ENCODE results near the gene AKAP6. TPM values are rescaled to one million over a fixed set of nuclear protein-coding genes. Genes with fewer than 3 reads are reported as not detected.

The AKAP6 gene
- total and polyA plus RNA-seq, 2 experiments from 2014 or later = 0.38 to 0.42 TPM

DNA sequence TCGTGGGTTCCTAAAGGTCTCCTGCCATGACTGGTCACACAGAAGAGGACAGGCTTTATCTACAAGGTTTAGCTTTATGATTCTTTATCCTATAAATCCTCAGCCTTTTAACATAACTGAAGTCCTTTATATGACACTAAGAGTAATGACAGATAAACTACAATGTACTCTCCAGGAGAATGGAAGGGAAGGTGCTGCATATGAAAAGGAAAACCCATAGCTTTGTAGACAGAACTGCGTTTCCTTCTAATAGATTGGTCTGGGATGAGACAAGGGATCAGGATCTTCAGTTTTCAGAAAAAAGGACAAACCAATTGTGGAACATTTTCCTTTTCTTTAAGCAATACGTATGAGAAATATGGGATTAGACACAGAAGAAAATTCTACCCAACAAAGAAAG is 408.5 kb downstream of the AKAP6 start (continued):
- TF ChIP-seq, protein P1, sequence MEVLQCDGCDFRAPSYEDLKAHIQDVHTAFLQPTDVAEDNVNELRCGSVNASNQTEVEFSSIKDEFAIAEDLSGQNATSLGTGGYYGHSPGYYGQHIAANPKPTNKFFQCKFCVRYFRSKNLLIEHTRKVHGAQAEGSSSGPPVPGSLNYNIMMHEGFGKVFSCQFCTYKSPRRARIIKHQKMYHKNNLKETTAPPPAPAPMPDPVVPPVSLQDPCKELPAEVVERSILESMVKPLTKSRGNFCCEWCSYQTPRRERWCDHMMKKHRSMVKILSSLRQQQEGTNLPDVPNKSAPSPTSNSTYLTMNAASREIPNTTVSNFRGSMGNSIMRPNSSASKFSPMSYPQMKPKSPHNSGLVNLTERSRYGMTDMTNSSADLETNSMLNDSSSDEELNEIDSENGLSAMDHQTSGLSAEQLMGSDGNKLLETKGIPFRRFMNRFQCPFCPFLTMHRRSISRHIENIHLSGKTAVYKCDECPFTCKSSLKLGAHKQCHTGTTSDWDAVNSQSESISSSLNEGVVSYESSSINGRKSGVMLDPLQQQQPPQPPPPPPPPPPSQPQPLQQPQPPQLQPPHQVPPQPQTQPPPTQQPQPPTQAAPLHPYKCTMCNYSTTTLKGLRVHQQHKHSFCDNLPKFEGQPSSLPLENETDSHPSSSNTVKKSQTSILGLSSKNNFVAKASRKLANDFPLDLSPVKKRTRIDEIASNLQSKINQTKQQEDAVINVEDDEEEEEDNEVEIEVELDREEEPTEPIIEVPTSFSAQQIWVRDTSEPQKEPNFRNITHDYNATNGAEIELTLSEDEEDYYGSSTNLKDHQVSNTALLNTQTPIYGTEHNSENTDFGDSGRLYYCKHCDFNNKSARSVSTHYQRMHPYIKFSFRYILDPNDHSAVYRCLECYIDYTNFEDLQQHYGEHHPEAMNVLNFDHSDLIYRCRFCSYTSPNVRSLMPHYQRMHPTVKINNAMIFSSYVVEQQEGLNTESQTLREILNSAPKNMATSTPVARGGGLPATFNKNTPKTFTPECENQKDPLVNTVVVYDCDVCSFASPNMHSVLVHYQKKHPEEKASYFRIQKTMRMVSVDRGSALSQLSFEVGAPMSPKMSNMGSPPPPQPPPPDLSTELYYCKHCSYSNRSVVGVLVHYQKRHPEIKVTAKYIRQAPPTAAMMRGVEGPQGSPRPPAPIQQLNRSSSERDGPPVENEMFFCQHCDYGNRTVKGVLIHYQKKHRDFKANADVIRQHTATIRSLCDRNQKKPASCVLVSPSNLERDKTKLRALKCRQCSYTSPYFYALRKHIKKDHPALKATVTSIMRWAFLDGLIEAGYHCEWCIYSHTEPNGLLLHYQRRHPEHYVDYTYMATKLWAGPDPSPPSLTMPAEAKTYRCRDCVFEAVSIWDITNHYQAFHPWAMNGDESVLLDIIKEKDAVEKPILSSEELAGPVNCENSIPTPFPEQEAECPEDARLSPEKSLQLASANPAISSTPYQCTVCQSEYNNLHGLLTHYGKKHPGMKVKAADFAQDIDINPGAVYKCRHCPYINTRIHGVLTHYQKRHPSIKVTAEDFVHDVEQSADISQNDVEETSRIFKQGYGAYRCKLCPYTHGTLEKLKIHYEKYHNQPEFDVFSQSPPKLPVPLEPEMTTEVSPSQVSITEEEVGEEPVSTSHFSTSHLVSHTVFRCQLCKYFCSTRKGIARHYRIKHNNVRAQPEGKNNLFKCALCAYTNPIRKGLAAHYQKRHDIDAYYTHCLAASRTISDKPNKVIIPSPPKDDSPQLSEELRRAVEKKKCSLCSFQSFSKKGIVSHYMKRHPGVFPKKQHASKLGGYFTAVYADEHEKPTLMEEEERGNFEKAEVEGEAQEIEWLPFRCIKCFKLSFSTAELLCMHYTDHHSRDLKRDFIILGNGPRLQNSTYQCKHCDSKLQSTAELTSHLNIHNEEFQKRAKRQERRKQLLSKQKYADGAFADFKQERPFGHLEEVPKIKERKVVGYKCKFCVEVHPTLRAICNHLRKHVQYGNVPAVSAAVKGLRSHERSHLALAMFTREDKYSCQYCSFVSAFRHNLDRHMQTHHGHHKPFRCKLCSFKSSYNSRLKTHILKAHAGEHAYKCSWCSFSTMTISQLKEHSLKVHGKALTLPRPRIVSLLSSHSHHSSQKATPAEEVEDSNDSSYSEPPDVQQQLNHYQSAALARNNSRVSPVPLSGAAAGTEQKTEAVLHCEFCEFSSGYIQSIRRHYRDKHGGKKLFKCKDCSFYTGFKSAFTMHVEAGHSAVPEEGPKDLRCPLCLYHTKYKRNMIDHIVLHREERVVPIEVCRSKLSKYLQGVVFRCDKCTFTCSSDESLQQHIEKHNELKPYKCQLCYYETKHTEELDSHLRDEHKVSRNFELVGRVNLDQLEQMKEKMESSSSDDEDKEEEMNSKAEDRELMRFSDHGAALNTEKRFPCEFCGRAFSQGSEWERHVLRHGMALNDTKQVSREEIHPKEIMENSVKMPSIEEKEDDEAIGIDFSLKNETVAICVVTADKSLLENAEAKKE (CRISPR knock-in tag; IDR thresholded peaks at IDR 0.05) = no peak

DNA sequence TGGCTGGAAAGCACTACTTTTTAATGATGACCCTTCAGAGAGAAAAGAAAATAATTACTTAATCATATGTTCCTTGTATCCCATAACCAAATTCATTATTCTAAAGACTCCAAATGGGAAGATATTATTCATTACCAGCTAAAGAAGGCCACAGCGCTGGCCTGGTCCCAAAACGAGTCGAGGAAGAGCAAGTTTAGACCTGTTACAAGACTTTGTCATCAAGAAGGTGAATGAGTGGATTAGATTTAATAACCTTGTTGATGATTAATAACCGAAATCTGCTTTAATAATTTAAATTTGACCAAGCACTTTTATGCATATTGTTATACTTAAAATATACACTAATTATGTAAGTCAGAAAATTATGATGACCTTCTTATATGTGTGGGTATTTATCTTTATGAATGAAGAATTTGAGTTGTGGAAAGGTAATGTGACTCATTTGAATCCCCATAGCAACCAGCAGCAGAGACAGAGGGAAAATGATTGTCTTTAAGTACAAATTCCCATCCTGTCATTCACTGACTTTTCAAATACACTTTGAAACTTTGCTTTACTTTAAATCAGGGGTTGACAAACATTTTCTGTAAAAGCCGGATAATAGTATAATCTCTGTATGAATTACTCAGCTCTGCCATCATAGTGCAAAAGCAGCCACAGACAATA is 409.2 kb downstream of the AKAP6 start:
- Histone ChIP-seq H3K27ac (ENCODE audit: low read depth) (no peak overlapping the region), H3K4me1 (ENCODE audit: insufficient read depth) (no peaks in the 10 kb centered on the region)
- no peak for DNase-seq (ENCODE audit: low spot score)
- TF ChIP-seq EZH2phosphoT487 (IDR thresholded peaks at IDR 0.05; ENCODE audit: unreplicated experiment) (no peak), ZNF114 (CRISPR knock-in tag; IDR thresholded peaks at IDR 0.05) (no peak), NANOG (IDR thresholded peaks at IDR 0.05; ENCODE audit: borderline replicate concordance) (no peak), ZNF331 (CRISPR knock-in tag; IDR thresholded peaks at IDR 0.05; ENCODE audit: low read depth) (no peak), EZH2 (IDR thresholded peaks at IDR 0.05; ENCODE audit: low read depth, unreplicated experiment) (no peak), STAT1 (IDR thresholded peaks at IDR 0.05; ENCODE audit: unreplicated experiment) (no peak), POLR2AphosphoS5 (IDR thresholded peaks at IDR 0.05; ENCODE audit: low read depth) (no peak)
- TF ChIP-seq, protein P2, sequence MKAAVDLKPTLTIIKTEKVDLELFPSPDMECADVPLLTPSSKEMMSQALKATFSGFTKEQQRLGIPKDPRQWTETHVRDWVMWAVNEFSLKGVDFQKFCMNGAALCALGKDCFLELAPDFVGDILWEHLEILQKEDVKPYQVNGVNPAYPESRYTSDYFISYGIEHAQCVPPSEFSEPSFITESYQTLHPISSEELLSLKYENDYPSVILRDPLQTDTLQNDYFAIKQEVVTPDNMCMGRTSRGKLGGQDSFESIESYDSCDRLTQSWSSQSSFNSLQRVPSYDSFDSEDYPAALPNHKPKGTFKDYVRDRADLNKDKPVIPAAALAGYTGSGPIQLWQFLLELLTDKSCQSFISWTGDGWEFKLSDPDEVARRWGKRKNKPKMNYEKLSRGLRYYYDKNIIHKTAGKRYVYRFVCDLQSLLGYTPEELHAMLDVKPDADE (IDR thresholded peaks at IDR 0.05) = no peak
- TF ChIP-seq, protein P3, sequence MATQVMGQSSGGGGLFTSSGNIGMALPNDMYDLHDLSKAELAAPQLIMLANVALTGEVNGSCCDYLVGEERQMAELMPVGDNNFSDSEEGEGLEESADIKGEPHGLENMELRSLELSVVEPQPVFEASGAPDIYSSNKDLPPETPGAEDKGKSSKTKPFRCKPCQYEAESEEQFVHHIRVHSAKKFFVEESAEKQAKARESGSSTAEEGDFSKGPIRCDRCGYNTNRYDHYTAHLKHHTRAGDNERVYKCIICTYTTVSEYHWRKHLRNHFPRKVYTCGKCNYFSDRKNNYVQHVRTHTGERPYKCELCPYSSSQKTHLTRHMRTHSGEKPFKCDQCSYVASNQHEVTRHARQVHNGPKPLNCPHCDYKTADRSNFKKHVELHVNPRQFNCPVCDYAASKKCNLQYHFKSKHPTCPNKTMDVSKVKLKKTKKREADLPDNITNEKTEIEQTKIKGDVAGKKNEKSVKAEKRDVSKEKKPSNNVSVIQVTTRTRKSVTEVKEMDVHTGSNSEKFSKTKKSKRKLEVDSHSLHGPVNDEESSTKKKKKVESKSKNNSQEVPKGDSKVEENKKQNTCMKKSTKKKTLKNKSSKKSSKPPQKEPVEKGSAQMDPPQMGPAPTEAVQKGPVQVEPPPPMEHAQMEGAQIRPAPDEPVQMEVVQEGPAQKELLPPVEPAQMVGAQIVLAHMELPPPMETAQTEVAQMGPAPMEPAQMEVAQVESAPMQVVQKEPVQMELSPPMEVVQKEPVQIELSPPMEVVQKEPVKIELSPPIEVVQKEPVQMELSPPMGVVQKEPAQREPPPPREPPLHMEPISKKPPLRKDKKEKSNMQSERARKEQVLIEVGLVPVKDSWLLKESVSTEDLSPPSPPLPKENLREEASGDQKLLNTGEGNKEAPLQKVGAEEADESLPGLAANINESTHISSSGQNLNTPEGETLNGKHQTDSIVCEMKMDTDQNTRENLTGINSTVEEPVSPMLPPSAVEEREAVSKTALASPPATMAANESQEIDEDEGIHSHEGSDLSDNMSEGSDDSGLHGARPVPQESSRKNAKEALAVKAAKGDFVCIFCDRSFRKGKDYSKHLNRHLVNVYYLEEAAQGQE (IDR thresholded peaks at IDR 0.05; ENCODE audit: unreplicated experiment) = no peak
- TF ChIP-seq, protein P4, sequence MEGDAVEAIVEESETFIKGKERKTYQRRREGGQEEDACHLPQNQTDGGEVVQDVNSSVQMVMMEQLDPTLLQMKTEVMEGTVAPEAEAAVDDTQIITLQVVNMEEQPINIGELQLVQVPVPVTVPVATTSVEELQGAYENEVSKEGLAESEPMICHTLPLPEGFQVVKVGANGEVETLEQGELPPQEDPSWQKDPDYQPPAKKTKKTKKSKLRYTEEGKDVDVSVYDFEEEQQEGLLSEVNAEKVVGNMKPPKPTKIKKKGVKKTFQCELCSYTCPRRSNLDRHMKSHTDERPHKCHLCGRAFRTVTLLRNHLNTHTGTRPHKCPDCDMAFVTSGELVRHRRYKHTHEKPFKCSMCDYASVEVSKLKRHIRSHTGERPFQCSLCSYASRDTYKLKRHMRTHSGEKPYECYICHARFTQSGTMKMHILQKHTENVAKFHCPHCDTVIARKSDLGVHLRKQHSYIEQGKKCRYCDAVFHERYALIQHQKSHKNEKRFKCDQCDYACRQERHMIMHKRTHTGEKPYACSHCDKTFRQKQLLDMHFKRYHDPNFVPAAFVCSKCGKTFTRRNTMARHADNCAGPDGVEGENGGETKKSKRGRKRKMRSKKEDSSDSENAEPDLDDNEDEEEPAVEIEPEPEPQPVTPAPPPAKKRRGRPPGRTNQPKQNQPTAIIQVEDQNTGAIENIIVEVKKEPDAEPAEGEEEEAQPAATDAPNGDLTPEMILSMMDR (conservative IDR thresholded peaks at IDR 0.05; ENCODE audit: low read depth in 2 of 2) = no peak

More for the DNA sequence above, 409.2 kb downstream of the AKAP6 start:
- Mint-ChIP-seq H3K27ac (no peak overlapping the region), H3K4me3 (no peak overlapping the region), H3K4me1 (peaks cover 6% of the 10 kb centered on the region; the same call in 2 of the 3 replicates), H3K9me3 (no peaks in the 10 kb centered on the region), H3K36me3 (ENCODE audit: low read depth) (no peaks in the 10 kb centered on the region), H3K27me3 (ENCODE audit: insufficient read depth, low read depth, poor library complexity) (no peaks in the 10 kb centered on the region)
- H3K9me2 ChIP-seq (ENCODE audit: insufficient read depth) = no peaks in the 10 kb centered on the region
- no peaks in the 10 kb centered on the region for H3K79me2 ChIP-seq (replicated peaks; ENCODE audit: insufficient read depth)
- no peak for ATAC-seq
- H4K20me1 ChIP-seq (replicated peaks; ENCODE audit: insufficient read depth) = no peaks in the 10 kb centered on the region
- no peak overlapping the region for H2AFZ ChIP-seq
- H3K4me3 ChIP-seq = no peak overlapping the region
- no peaks in the 10 kb centered on the region for H3K27me3 ChIP-seq (ENCODE audit: insufficient read depth)
- H3K4me2 ChIP-seq = no peak overlapping the region
- H3K36me3 ChIP-seq (ENCODE audit: insufficient read depth) = no peaks in the 10 kb centered on the region
- no peaks in the 10 kb centered on the region for H3F3A ChIP-seq (replicated peaks; ENCODE audit: low read depth)

Data from GM23338 (cell line).